Endothelial cell of umbilical vein (primary cell): ENCODE data around the gene ADORA2B. TPM values are rescaled to one million over a fixed set of nuclear protein-coding genes. Genes with fewer than 3 reads are reported as not detected.

ENCODE experiments used
- BruUV-seq: library from RNA; stranded (reverse); fragments of 400-500 nt; replicated peaks from 2 replicates; lab custom pipeline; 2021; lab: Mats Ljungman, UMichigan
- CTCF ChIA-PET: fragments of 300-600, 350-600 bp; sonication (Branson Sonifier 250); formaldehyde crosslinking; loops from one replicate; lab custom pipeline; 2021; ENCODE audit warnings: antibody characterized with exemption, inconsistent platforms; lab: Charles Lee
- POLR2A ChIA-PET: fragments of 300-600, 350-600 bp; sonication (Branson Sonifier 250); formaldehyde crosslinking; loops from one replicate; lab custom pipeline; 2021; ENCODE audit warnings: antibody characterized with exemption, inconsistent platforms; lab: Charles Lee
- DNase-seq: peaks from one replicate; pipeline ENCODE4 v3.0.0-alpha.2; 2011; ENCODE audit warnings: low read depth, low spot score
- FAIRE-seq: peaks from 2 replicates; lab custom pipeline; 2011; peaks lifted over from hg19 to GRCh38; lab: Jason Lieb, UNC
- H2AFZ ChIP-seq: 2 replicates; pipeline ENCODE4 v1.6.0; 2012; ENCODE audit warnings: low read depth, low read length, control low read depth, inconsistent platforms
- H3K27ac ChIP-seq: 2 replicates; pipeline ENCODE4 v1.5.1; 2011; ENCODE audit warnings: low read depth, mild to moderate bottlenecking, control low read depth, low read length, moderate library complexity; ENCODE audit not compliant: insufficient read depth
- H3K27me3 ChIP-seq, 2 experiments: 2 replicates each; pipeline versions ENCODE4 v1.6.0 to v1.6.1; 2011; ENCODE audit warnings: low read length in 2 of 2, mixed read lengths in 1 of 2; ENCODE audit not compliant: control insufficient read depth in 2 of 2, insufficient read depth in 2 of 2
- H3K36me3 ChIP-seq, 2 experiments: 2 replicates in 1 of 2; 3 replicates in 1 of 2; pipeline ENCODE4 v1.5.1; 2011; ENCODE audit warnings: low read length in 2 of 2, mild to moderate bottlenecking in 1 of 2, moderate library complexity in 1 of 2; ENCODE audit not compliant: control insufficient read depth in 2 of 2, insufficient read depth in 2 of 2; ENCODE audit errors: extremely low read depth in 1 of 2
- H3K4me1 ChIP-seq: 3 replicates; pipeline ENCODE4 v1.5.1; 2011; ENCODE audit warnings: mild to moderate bottlenecking, low read length; ENCODE audit not compliant: control insufficient read depth, insufficient read depth; ENCODE audit errors: extremely low read depth
- H3K4me2 ChIP-seq: 2 replicates; pipeline ENCODE4 v1.6.1; 2011; ENCODE audit warnings: low read length, control low read depth, mixed read lengths; ENCODE audit not compliant: insufficient read depth
- H3K4me3 ChIP-seq, 3 experiments: fragments of 200-600 bp in 1 of 3; sonication (generic), shearing (Covaris generic) in 1 of 3; replicated peaks in 1 of 3; 2 replicates each; pipeline ENCODE4 v1.5.1; 2011 to 2016; ENCODE audit warnings: control low read depth in 3 of 3, low read length in 3 of 3, mild to moderate bottlenecking in 2 of 3, inconsistent platforms in 1 of 3, low read depth in 1 of 3, moderate library complexity in 1 of 3; ENCODE audit not compliant: insufficient read depth in 1 of 3
- H3K79me2 ChIP-seq: 2 replicates; pipeline ENCODE4 v1.6.0; 2012; ENCODE audit warnings: low read length, inconsistent platforms; ENCODE audit not compliant: control insufficient read depth, insufficient read depth
- H3K9ac ChIP-seq: replicated peaks from 2 replicates; pipeline ENCODE3; 2011; ENCODE audit warnings: low read length, control low read depth; ENCODE audit not compliant: insufficient read depth; ENCODE audit errors: extremely low read depth
- H3K9me1 ChIP-seq: replicated peaks from 3 replicates; pipeline ENCODE4 v1.6.0; 2011; ENCODE audit warnings: mild to moderate bottlenecking, low read length; ENCODE audit not compliant: control insufficient read depth, insufficient read depth; ENCODE audit errors: extremely low read depth
- H3K9me3 ChIP-seq: replicated peaks from 2 replicates; pipeline ENCODE4 v1.5.1; 2012; ENCODE audit warnings: low read length, inconsistent platforms; ENCODE audit not compliant: control insufficient read depth, insufficient read depth
- H4K20me1 ChIP-seq: replicated peaks from 2 replicates; pipeline ENCODE3; 2011; ENCODE audit warnings: mild to moderate bottlenecking, low read length; ENCODE audit not compliant: control insufficient read depth, insufficient read depth; ENCODE audit errors: extremely low read depth
- CTCF ChIP-seq, 2 donors: IDR thresholded peaks; 1 replicate in 1 of 2; 2 replicates in 1 of 2; pipeline ENCODE4 v1.5.1; 2011; ENCODE audit warnings: low read length in 2 of 2, mild to moderate bottlenecking in 2 of 2, moderate library complexity in 2 of 2, control low read depth in 1 of 2, inconsistent platforms in 1 of 2, low read depth in 1 of 2; ENCODE audit not compliant: insufficient read depth in 1 of 2; ENCODE audit errors: extremely low read depth in 1 of 2
- FOS ChIP-seq: IDR thresholded peaks from 2 replicates; pipeline ENCODE4 v1.6.1; 2011; ENCODE audit warnings: mild to moderate bottlenecking, low read length, moderate library complexity, borderline replicate concordance; ENCODE audit not compliant: insufficient read depth
- GATA2 ChIP-seq: IDR thresholded peaks from 2 replicates; pipeline ENCODE4 v1.7.0; 2011; ENCODE audit warnings: low read depth, mild to moderate bottlenecking, moderate library complexity, mixed read lengths, low read length; ENCODE audit not compliant: insufficient read length, insufficient read depth
- MAX ChIP-seq: IDR thresholded peaks from 2 replicates; pipeline ENCODE4 v1.6.1; 2011; ENCODE audit not compliant: insufficient read depth, insufficient read length
- MYC ChIP-seq: IDR thresholded peaks from one replicate; pipeline ENCODE4 v1.6.1; 2011; ENCODE audit warnings: mild to moderate bottlenecking, low read depth, low read length
- POLR2AphosphoS5 ChIP-seq: IDR thresholded peaks from 2 replicates; pipeline ENCODE4 v1.6.1; 2012; ENCODE audit warnings: low read depth, mild to moderate bottlenecking, control low read depth, low read length, moderate library complexity; ENCODE audit not compliant: insufficient read depth
- dilution Hi-C: fragments of 300-500 bp; cut with MboI; formaldehyde crosslinking; loops from one replicate; pipeline ENCODE4 v1.15.0; 2019; ENCODE audit warnings: low sequenced_read_pairs; ENCODE audit not compliant: extremely low pct_ligation_motif_present
- intact Hi-C: fragments of 100-400 bp; cut with micrococcal nuclease; formaldehyde crosslinking; loops from one replicate; pipeline ENCODE4 v1.10.0; 2022
- polyA plus RNA-seq, 4 experiments: library from polyadenylated mRNA; depleted of rRNA in 3 of 4; stranded (reverse) in 3 of 4; unstranded in 1 of 4; fragments of >200 nt; gene quantifications; 2 replicates each; pipeline versions ENCODE4 v1.2.1 to v1.2.3, GENCODE V29; 2011 to 2012; ENCODE audit warnings: missing spikeins in 1 of 4
- total RNA-seq: library from RNA; stranded (reverse); gene quantifications from 2 replicates; pipeline ENCODE4 v1.2.3, GENCODE V29; 2021

Gene ADORA2B
- total and polyA plus RNA-seq, 2 donors (not counting 3 experiments of a cell fraction or from before 2014, with no cell fraction given): 8.8 to 9.8 TPM

- CTCF ChIA-PET: no interaction called here
- Histone ChIP-seq H3K4me3 (no peak overlapping the region), H3K36me3 (no peaks in the 10 kb centered on the region), H3K9me3 (no peaks in the 10 kb centered on the region), H3K9me1 (no peaks in the 10 kb centered on the region), H2AFZ (no peak overlapping the region), H3K79me2 (no peaks in the 10 kb centered on the region), H4K20me1 (no peaks in the 10 kb centered on the region), H3K27ac (no peak overlapping the region), H3K4me2 (no peak overlapping the region), H3K9ac (no peak overlapping the region), H3K27me3 (peaks cover 0 to 2% of the 10 kb centered on the region in 2 experiments), H3K4me1 (no peaks in the 10 kb centered on the region)
- no TSS peak for BruUV-seq
- TF ChIP-seq FOS (no peak), MAX (no peak), POLR2AphosphoS5 (no peak), CTCF (IDR thresholded peaks at IDR 0.05; ENCODE audit: extremely low read depth in 1 of 2, insufficient read depth in 1 of 2, low read depth in 1 of 2, low read length in 2 of 2) (no peak)
- intact Hi-C loops: no loop called here
- POLR2A ChIA-PET: no interaction called here
- DNase-seq (no peak), FAIRE-seq (no peak)
- dilution Hi-C loops: no loop called here
These were observed 16.6 kb upstream of the ADORA2B start for GRCh38 chr17:15928286-15928785.

GRCh38 chr17:15929941-15930340, 15.0 kb upstream of the ADORA2B start:
- ChIA-PET POLR2A (no interaction called here), CTCF (interaction anchor here (0.7 kb wide), 1 partner anchor 69 kb away, joined by 3 read pairs; the partner anchor contains the start of genes TTC19 and ZSWIM7)
- Histone ChIP-seq H3K4me2 (no peak overlapping the region), H3K79me2 (no peaks in the 10 kb centered on the region), H3K9me3 (no peaks in the 10 kb centered on the region), H3K4me1 (no peaks in the 10 kb centered on the region), H4K20me1 (no peaks in the 10 kb centered on the region), H3K27ac (no peak overlapping the region), H3K9me1 (no peaks in the 10 kb centered on the region), H2AFZ (no peak overlapping the region), H3K9ac (no peak overlapping the region), H3K27me3 (peaks cover 0 to 2% of the 10 kb centered on the region in 2 experiments), H3K4me3 (no peak overlapping the region), H3K36me3 (no peaks in the 10 kb centered on the region)
- DNase-seq (no peak), FAIRE-seq (no peak)
- TF ChIP-seq CTCF (IDR thresholded peaks at IDR 0.05; ENCODE audit: extremely low read depth in 1 of 2, insufficient read depth in 1 of 2, low read depth in 1 of 2, low read length in 2 of 2): no peak
- TF ChIP-seq MAX: no peak
- no peak for TF ChIP-seq MYC
- TF ChIP-seq POLR2AphosphoS5: no peak
- no peak for TF ChIP-seq GATA2
- dilution Hi-C loops (no loop called here), intact Hi-C loops (no loop called here)
- BruUV-seq: no TSS peak
